ENCODE measurements around the gene CISTR. TPM values are rescaled to one million over a fixed set of nuclear protein-coding genes. Genes with fewer than 3 reads are reported as not detected.
"Not testable (repeated sequence)": the region's sequence is repeated elsewhere in the genome, so short reads cannot be mapped to it uniquely, and the experiment has no call there.

Gene CISTR
- total RNA-seq, 2 donors from 2014 or later, result not detected

- H3K4me1 Mint-ChIP-seq, result no peaks in the 10 kb centered on the region
- 74 to 86% methylated on average over 1 to 2 of the region's 2 CpGs for WGBS, 2 experiments (ENCODE audit: insufficient coverage in 1 of 2, insufficient read length in 1 of 2)
- H3K27me3 ChIP-seq (ENCODE audit: control insufficient read depth, insufficient read depth, low read length, poor library complexity, severe bottlenecking), result no peaks in the 10 kb centered on the region
- no peak overlapping the region for H3K9ac ChIP-seq (ENCODE audit: extremely low read depth, low read length, poor library complexity, severe bottlenecking)
- no peaks in the 10 kb centered on the region for H3K9me3 Mint-ChIP-seq
- H3K27ac ChIP-seq (ENCODE audit: low read depth, low read length), result no peak overlapping the region
- H3K4me3 ChIP-seq (ENCODE audit: low read length), result no peak overlapping the region
- no peaks in the 10 kb centered on the region for H3K4me1 ChIP-seq (ENCODE audit: control insufficient read depth, insufficient read depth, low read length)
- no peaks in the 10 kb centered on the region for H3K9me3 ChIP-seq (ENCODE audit: control insufficient read depth, low read length)
- peak; percentile 81 for DNase-seq
- peaks cover 32% of the 10 kb centered on the region for H3K36me3 Mint-ChIP-seq (ENCODE audit: low read depth)
- TF ChIP-seq CTCF (conservative IDR thresholded peaks at IDR 0.05), result no peak
- no peak overlapping the region for H3K4me3 Mint-ChIP-seq
- peaks cover 3% of the 10 kb centered on the region for H3K36me3 ChIP-seq (ENCODE audit: control insufficient read depth, insufficient read depth, low read length)
- no peaks in the 10 kb centered on the region for H3K27me3 Mint-ChIP-seq (ENCODE audit: insufficient read depth)
- no peak overlapping the region for H3K27ac Mint-ChIP-seq
Observed at GRCh38 chr12:53719649-53720048, 32.1 kb downstream of the CISTR start.

- H3K4me3 ChIP-seq (ENCODE audit: low read length); H3K27me3 ChIP-seq (ENCODE audit: control insufficient read depth, insufficient read depth, low read length, poor library complexity, severe bottlenecking): not testable (repeated sequence)
Observed at GRCh38 chr12:53718567-53718966, 33.2 kb downstream of the CISTR start.

GRCh38 chr12:53717319-53717718 is 34.5 kb downstream of the CISTR start:
- Mint-ChIP-seq H3K9me3 (no peaks in the 10 kb centered on the region), H3K27me3 (ENCODE audit: insufficient read depth) (no peaks in the 10 kb centered on the region), H3K4me1 (no peaks in the 10 kb centered on the region), H3K27ac (no peak overlapping the region), H3K36me3 (ENCODE audit: low read depth) (peaks cover 40% of the 10 kb centered on the region), H3K4me3 (no peak overlapping the region)
- Histone ChIP-seq H3K27me3 (ENCODE audit: control insufficient read depth, insufficient read depth, low read length, poor library complexity, severe bottlenecking) (no peaks in the 10 kb centered on the region), H3K9ac (ENCODE audit: extremely low read depth, low read length, poor library complexity, severe bottlenecking) (no peak overlapping the region), H3K9me3 (ENCODE audit: control insufficient read depth, low read length) (no peaks in the 10 kb centered on the region), H3K36me3 (ENCODE audit: control insufficient read depth, insufficient read depth, low read length) (peaks cover 3% of the 10 kb centered on the region), H3K4me3 (ENCODE audit: low read length) (no peak overlapping the region), H3K4me1 (ENCODE audit: control insufficient read depth, insufficient read depth, low read length) (peaks cover 5% of the 10 kb centered on the region), H3K27ac (ENCODE audit: low read depth, low read length) (no peak overlapping the region)
- 90 to 95% methylated on average over 3 to 5 of the region's 5 CpGs for WGBS, 2 experiments (ENCODE audit: insufficient coverage in 1 of 2, insufficient read length in 1 of 2)
- no peak for DNase-seq
- TF ChIP-seq CTCF (conservative IDR thresholded peaks at IDR 0.05), result no peak

More at GRCh38 chr12:53718567-53718966, 33.2 kb downstream of the CISTR start:
- H3K9me3 ChIP-seq (ENCODE audit: control insufficient read depth, low read length); DNase-seq; H3K27ac Mint-ChIP-seq; H3K4me3 Mint-ChIP-seq; H3K9ac ChIP-seq (ENCODE audit: extremely low read depth, low read length, poor library complexity, severe bottlenecking); H3K27me3 Mint-ChIP-seq (ENCODE audit: insufficient read depth); H3K4me1 ChIP-seq (ENCODE audit: control insufficient read depth, insufficient read depth, low read length); H3K4me1 Mint-ChIP-seq; H3K9me3 Mint-ChIP-seq; H3K36me3 ChIP-seq (ENCODE audit: control insufficient read depth, insufficient read depth, low read length); H3K27ac ChIP-seq (ENCODE audit: low read depth, low read length): not testable (repeated sequence)
- H3K36me3 Mint-ChIP-seq (ENCODE audit: low read depth), result peaks cover 34% of the 10 kb centered on the region
- 93 to 100% methylated on average over 3 to 6 of the region's 6 CpGs for WGBS, 2 experiments (ENCODE audit: insufficient coverage in 1 of 2, insufficient read length in 1 of 2)

- no peak for TF ChIP-seq CTCF (conservative IDR thresholded peaks at IDR 0.05)
- no peak overlapping the region for H3K4me3 Mint-ChIP-seq
- no peaks in the 10 kb centered on the region for H3K9me3 Mint-ChIP-seq
- Histone ChIP-seq H3K27me3 (ENCODE audit: control insufficient read depth, insufficient read depth, low read length, poor library complexity, severe bottlenecking) (peaks cover 8% of the 10 kb centered on the region), H3K4me1 (ENCODE audit: control insufficient read depth, insufficient read depth, low read length) (peaks cover 5% of the 10 kb centered on the region), H3K4me3 (ENCODE audit: low read length) (no peak overlapping the region), H3K27ac (ENCODE audit: low read depth, low read length) (no peak overlapping the region), H3K9me3 (ENCODE audit: control insufficient read depth, low read length) (no peaks in the 10 kb centered on the region), H3K36me3 (ENCODE audit: control insufficient read depth, insufficient read depth, low read length) (no peaks in the 10 kb centered on the region), H3K9ac (ENCODE audit: extremely low read depth, low read length, poor library complexity, severe bottlenecking) (no peak overlapping the region)
- WGBS, 2 experiments (ENCODE audit: insufficient coverage in 1 of 2, insufficient read length in 1 of 2), result 85% methylated on average over 4 of the region's 4 CpGs; no CpG with 5 or more reads in 1 of the 2 experiments
- H3K27ac Mint-ChIP-seq, result no peak overlapping the region
- H3K4me1 Mint-ChIP-seq, result no peaks in the 10 kb centered on the region
- no peak for DNase-seq
- peaks cover 8% of the 10 kb centered on the region for H3K27me3 Mint-ChIP-seq (ENCODE audit: insufficient read depth)
- H3K36me3 Mint-ChIP-seq (ENCODE audit: low read depth), result peaks cover 25% of the 10 kb centered on the region
Observed at GRCh38 chr12:53714004-53714403, 37.8 kb downstream of the CISTR start.
